ENCODE measurements around the gene LRIG2.
A peak's percentile ranks its signal among the peaks of the same experiment; 100 is the strongest.
"Not testable (repeated sequence)": the region's sequence is repeated elsewhere in the genome, so short reads cannot be mapped to it uniquely, and the experiment has no call there.

The LRIG2 gene, protein sequence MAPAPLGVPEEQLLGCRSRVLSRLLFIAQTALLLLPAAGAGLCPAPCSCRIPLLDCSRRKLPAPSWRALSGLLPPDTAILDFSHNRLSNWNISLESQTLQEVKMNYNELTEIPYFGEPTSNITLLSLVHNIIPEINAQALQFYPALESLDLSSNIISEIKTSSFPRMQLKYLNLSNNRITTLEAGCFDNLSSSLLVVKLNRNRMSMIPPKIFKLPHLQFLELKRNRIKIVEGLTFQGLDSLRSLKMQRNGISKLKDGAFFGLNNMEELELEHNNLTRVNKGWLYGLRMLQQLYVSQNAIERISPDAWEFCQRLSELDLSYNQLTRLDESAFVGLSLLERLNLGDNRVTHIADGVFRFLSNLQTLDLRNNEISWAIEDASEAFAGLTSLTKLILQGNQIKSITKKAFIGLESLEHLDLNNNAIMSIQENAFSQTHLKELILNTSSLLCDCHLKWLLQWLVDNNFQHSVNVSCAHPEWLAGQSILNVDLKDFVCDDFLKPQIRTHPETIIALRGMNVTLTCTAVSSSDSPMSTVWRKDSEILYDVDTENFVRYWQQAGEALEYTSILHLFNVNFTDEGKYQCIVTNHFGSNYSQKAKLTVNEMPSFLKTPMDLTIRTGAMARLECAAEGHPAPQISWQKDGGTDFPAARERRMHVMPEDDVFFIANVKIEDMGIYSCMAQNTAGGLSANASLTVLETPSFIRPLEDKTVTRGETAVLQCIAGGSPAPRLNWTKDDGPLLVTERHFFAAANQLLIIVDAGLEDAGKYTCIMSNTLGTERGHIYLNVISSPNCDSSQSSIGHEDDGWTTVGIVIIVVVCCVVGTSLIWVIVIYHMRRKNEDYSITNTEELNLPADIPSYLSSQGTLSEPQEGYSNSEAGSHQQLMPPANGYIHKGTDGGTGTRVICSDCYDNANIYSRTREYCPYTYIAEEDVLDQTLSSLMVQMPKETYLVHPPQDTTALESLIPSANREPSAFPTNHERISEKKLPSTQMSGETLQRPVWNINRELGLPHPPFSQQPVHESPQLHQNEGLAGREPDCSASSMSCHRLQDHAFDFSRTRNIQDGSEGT

GRCh38 chr1:113072757-113073478 is at the start of gene LRIG2:
LRIG2 (plus strand) TSS chr1:113073198; CDS start chr1:113073407, 209 bp downstream.
- DNase-seq, result peak; percentile 97

DNA sequence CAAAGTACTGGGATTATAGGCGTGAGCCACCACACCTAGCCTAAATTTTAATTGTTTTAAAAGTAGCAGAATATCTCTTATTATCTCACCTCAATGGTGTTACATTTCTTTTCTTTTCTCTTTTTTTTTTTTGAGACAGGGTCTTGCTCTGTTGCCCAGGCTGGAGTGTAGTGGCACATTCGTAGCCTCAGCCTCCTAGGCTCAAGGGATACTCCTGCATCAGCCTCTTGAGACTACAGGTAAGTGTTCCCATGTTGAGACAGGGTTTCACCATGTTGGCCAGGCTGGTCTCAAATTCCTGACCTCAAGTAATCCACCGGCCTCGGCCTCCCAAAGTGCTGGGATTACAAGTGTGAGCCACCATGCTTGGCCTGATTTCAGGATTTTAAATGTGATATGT is 49.7 kb upstream of the LRIG2 start:
- not testable (repeated sequence) for DNase-seq

DNA sequence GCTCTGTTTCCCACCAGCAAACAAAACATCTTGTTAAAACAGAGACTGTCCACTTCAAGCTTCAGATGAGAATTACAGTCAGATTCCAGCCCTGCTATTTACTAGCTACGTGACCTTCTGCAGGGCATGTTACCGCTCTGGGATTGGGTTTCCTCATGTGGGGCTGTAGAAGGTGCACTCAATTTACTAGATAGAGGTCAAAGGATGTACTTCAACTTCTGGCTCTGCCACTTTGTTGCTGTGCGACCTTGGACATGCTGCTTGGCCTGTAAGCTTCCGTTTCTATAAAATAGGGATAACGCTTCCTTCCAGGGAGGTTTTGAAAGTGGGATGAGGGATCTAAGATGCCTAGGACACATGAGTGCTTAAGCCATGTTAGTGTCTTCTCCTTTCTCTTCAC is 46.0 kb upstream of the LRIG2 start:
- DNase-seq, result no peak

DNA sequence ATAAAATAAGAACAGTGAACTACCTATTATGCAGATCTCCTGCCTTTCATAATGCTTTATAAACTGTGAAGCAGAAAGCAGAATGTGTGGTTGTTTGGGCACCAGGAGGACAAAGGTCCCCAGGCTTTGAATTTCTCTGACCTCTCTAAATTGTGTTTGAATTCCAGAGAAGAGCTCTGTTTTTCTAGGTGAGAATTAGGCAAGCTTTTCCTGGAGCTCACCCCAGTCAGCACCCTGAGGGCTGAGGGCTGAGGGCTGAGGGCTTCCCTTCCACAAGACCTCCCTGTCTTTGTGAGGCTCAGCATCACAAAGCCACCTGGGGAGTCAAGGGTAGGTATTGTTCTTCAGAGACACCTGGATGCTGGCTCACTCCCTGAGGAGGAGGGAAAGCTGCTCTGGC is 45.5 kb upstream of the LRIG2 start:
- no peak for DNase-seq

DNA sequence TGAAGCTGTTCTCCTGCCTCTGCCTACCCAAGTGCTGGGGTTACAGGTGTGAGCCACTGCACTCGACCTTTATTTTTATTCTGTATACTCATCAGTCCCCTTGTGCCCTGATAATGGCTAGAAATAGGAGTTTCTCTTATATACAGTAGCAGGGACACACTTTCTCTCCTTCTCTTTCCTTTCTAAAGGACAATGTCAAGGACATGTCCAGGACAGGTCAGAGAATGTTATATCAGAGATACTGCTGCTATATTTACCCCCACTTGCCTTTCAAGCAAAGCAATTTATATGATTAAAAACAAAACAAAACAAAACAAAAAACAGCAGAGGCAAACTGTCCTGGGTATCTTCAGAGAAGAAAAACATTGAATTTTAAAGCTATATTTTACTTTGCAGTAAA is 43.2 kb upstream of the LRIG2 start:
- DNase-seq, result no peak

GRCh38 chr1:113031171-113031933 is 41.6 kb upstream of the LRIG2 start:
- peak; percentile 85 for DNase-seq

GRCh38 chr1:113035086-113035485 is 37.9 kb upstream of the LRIG2 start:
- no peak for DNase-seq

DNA sequence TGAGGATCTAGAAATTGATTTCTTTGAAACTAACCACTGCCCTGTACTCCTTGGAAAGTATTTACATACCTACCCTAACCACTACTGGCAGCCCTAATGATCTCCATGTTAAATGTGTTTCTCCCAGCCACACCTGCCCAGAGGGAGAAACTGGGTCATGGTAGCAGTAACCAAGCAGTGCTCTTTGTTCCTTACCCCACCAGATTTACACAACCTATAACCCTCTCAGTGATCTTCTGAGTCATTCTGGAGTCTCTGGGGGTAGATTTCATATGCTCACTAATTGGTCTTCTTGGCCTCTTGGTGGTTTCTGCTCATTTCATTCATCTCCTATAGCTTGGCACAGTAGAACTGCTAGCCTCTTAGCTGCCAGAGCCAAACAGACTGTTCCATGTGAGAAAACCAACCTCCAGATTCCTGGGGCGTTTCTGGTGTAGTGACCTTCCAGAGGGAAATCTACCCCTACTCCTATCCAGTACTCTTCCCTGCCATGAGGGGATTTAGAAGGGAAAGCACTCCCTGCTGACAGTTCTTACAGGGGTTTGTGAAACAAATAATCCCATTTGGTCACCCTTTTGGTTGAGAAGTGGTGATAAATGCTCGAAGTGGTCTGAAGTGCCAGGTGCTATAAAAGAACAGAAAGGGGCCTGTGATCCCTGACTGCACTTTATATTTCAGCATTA is 36.2 kb upstream of the LRIG2 start:
- DNase-seq, result no peak

DNA sequence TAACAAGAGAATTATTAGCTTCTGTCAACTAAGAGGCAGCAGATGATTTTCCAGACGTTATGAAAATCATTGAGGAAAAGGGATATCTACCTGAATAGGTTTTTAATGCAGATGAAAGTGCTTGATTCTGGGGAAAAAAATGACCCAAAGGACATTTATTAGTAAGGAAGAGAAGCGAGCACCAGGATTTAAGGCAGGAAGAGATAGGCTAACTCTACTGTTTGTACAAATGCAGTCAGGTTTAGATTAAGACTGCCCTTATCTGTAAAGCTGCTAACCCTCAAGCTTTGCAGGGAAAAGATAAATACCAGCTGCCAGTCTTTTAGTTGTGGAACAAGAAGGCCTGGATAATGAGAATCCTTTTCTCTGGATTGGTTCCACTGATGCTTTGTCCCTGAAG is 33.0 kb upstream of the LRIG2 start:
- DNase-seq, result no peak

DNA sequence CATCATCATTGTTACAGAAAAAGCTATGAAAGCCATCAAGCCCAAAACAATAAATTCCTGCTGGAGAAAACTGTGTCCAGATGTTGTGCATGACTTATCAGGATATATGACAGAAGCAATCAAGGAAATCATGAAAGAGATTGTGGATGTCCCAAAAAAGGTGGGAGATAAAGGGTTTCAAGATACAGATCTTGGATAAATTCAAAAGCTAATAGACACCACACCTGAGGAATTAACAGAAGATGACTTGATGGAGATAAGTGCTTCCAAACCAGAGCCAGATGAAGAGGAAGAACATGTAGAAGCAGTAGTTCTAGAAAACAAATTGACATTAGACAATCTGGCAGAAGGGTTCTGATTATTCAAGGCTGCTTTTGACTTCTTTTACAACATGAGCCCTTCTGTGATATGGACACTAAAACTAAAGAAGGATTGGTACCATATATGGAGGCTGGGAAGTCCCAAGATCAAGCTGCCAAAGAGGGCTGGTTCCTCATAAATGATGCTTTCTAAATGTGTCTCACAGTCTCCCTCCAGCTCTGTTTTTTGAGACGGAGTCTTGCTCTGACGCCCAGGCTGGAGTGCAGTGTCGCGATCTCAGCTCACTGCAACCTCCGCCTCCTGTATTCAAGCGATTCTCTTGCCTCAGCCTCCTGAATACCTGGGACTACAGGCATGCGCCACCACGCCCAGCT is 32.1 kb upstream of the LRIG2 start:
- DNase-seq, result no peak

DNA sequence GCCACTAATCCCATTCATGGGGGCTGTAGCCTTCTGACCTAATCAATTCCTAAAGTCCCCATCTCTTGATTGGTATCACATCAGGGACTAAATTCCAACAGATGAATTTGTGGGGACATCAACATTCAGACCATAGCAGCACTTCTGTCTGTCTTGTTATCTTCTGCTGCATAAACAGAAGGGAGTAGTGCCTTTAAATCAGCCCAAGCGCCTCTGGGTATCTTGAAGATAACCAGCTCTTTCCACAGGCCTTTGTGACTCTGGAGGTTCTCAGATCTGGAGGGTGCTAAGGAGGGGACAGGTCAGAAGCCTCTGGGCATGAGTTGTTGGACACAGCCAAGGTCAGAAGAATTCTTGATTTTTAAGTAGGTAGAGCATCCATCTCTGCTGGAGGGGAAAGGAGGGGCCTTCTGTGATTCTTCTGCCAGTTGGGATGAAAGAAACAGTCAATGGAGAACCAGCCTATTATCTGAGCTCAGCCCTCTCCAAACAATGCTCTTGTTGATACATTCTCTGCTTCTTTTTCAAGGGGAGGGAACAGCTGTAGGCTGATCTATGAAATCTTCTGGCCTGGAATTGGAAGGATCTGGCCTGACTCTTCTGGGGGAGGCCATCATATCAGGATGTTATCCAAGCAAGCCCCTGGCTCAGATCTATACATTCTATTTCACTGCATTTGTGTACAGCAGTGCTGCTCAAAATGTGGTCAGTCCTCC is 31.3 kb upstream of the LRIG2 start:
- no peak for DNase-seq

DNA sequence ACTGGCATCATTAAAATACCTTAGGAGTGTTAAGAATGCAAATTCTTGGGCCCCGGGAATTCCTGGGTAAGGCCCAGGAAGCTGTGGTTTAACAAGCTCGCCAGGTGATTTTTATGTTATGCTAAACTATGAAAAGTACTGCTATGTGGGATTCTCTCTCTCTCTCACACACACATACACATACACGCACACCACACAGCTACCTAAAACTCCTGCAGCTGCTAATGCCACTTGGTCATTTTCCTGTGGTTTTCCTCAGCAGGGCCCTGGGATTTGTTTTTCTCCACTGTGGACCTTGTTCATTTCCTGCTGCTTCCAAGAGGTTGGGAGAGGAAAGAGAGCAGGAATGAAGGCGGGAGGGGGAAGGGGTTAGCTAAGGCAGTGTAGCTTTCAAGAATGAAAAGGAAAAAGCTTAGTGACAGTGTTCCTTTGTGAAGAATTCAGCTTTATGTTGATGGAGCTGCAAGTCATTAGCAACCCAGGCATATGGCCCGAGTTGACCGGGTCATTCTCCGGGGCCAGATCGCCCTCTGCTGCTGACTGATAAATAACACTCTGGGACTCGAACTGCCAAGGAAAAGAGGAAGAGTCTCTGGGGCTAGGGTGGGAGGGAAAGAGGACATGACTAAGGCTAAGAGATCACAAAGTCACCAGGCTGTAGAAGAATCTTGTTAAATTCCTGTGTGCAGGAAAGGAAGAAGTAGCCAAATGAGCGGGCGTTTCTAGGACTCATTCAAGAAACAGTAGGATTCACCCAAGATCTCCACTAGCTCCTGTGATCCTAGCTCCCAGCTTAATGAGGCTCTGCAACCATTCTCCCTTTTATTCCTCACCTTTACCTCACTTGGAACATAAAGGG is 30.5 kb upstream of the LRIG2 start:
- DNase-seq, result peak; percentile 44

GRCh38 chr1:113043144-113043488 is 29.9 kb upstream of the LRIG2 start:
- not testable (repeated sequence) for DNase-seq

- DNase-seq, result no peak
Measured at GRCh38 chr1:113046569-113046968, 26.4 kb upstream of the LRIG2 start.

GRCh38 chr1:113048064-113048463 is 24.9 kb upstream of the LRIG2 start:
- DNase-seq, result no peak

GRCh38 chr1:113053344-113054126 is 19.5 kb upstream of the LRIG2 start:
- no peak for DNase-seq

DNA sequence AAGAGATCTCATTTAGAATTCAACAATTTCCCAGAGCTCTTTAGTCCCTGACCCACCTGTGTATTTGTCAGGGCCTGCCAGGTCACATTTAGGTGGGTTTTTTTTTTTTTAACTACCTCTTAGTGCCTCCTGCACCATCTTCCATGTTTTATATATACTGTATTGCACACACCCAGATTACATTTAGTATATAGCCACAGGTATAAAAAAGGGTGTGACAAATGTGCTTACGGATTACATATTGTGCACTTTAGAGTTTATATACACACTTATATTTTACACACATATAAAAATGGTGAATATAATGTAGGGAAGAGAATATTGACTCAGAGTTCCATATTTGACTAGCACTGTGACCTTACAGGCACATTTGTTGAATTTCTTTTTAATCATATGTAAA is 17.4 kb upstream of the LRIG2 start:
- DNase-seq, result no peak

GRCh38 chr1:113057006-113057405 is 16.0 kb upstream of the LRIG2 start:
- no peak for DNase-seq

All from NCI-H1694 treated with DMSO at 0.1 percent for 48 hours (cell line).